HepG2 (cell line): ENCODE results near the gene MAPK13. TPM values are rescaled to one million over a fixed set of nuclear protein-coding genes. Genes with fewer than 3 reads are reported as not detected.

ENCODE experiments used
- EED ChIP-seq: sonication (generic); formaldehyde crosslinking; IDR thresholded peaks from 2 replicates; pipeline ENCODE4 v1.5.0; 2020; ENCODE audit warnings: mild to moderate bottlenecking, missing genetic modification reagents
- GZF1 ChIP-seq: sonication (generic); formaldehyde crosslinking; IDR thresholded peaks from 2 replicates; pipeline ENCODE4 v1.5.1; 2020; ENCODE audit warnings: mild to moderate bottlenecking, missing genetic modification reagents
- HOXA3 ChIP-seq: sonication (generic); formaldehyde crosslinking; IDR thresholded peaks from 2 replicates; pipeline ENCODE4 v1.5.0; 2020; ENCODE audit warnings: missing genetic modification reagents
- JUND ChIP-seq: sonication (generic); formaldehyde crosslinking; IDR thresholded peaks from 2 replicates; pipeline ENCODE4 v1.8.0; 2022; ENCODE audit warnings: mild to moderate bottlenecking, missing genetic modification reagents
- RCOR2 ChIP-seq: IDR thresholded peaks from 2 replicates; pipeline ENCODE4 v1.6.1; 2016; ENCODE audit warnings: missing biosample characterization, missing genetic modification reagents
- SPEN ChIP-seq: sonication (generic); formaldehyde crosslinking; IDR thresholded peaks from 2 replicates; pipeline ENCODE4 v1.5.1; 2020; ENCODE audit warnings: low read depth, mild to moderate bottlenecking, missing genetic modification reagents
- ZNF678 ChIP-seq: sonication (generic); formaldehyde crosslinking; IDR thresholded peaks from 2 replicates; pipeline ENCODE4 v1.4.0; 2020; ENCODE audit warnings: mild to moderate bottlenecking, missing genetic modification reagents
- polyA plus RNA-seq, 8 experiments: library from polyadenylated mRNA; depleted of rRNA in 3 of 8; stranded (reverse) in 7 of 8; unstranded in 1 of 8; fragments of >200 nt; fragmentation: Illumina TruSeq in 4 of 8; extraction: Trizol in 4 of 8; gene quantifications; 2 replicates each; pipeline versions ENCODE4 v1.2.1 to v1.2.3, GENCODE V29; 2011 to 2016; ENCODE audit warnings: low read depth in 4 of 8, missing spikeins in 1 of 8, mixed read lengths in 1 of 8; ENCODE audit not compliant: insufficient read depth in 1 of 8
- total RNA-seq, 5 experiments: library from RNA; depleted of rRNA; stranded (reverse); fragments of >200 nt; fragmentation: Illumina TruSeq; extraction: Trizol; gene quantifications; 2 replicates each; pipeline ENCODE4 v1.2.3, GENCODE V29; 2016; ENCODE audit warnings: low read depth in 1 of 5
- TF ChIP-seq, protein P1 (sequence below), 2 experiments: sonication (generic) in 1 of 2; formaldehyde crosslinking in 1 of 2; IDR thresholded peaks; 2 replicates each; pipeline versions ENCODE4 v1.4.0 to v1.6.1; 2018 to 2020; ENCODE audit warnings: missing genetic modification reagents in 2 of 2, borderline replicate concordance in 1 of 2, low read depth in 1 of 2, mild to moderate bottlenecking in 1 of 2, missing biosample characterization in 1 of 2
- TF ChIP-seq, protein P2 (sequence below): sonication (generic); formaldehyde crosslinking; IDR thresholded peaks from 2 replicates; pipeline ENCODE4 v1.5.0; 2020; ENCODE audit warnings: missing genetic modification reagents
- TF ChIP-seq, protein P3 (sequence below): sonication (generic); formaldehyde crosslinking; IDR thresholded peaks from 2 replicates; pipeline ENCODE4 v1.4.0; 2020; ENCODE audit warnings: mild to moderate bottlenecking, missing genetic modification reagents
- TF ChIP-seq, protein P4 (sequence below): sonication (generic); formaldehyde crosslinking; IDR thresholded peaks from 2 replicates; pipeline ENCODE4 v1.5.1; 2020; ENCODE audit warnings: mild to moderate bottlenecking, missing genetic modification reagents, moderate library complexity
- TF ChIP-seq, protein P5 (sequence below): sonication (generic); formaldehyde crosslinking; IDR thresholded peaks from 2 replicates; pipeline ENCODE4 v1.5.0; 2020; ENCODE audit warnings: missing genetic modification reagents

Gene MAPK13
- total and polyA plus RNA-seq, 2 of the 13 experiments (the other 11 are each of a cell fraction or from before 2014, with no cell fraction given) = 12.7 to 43.4 TPM

DNA sequence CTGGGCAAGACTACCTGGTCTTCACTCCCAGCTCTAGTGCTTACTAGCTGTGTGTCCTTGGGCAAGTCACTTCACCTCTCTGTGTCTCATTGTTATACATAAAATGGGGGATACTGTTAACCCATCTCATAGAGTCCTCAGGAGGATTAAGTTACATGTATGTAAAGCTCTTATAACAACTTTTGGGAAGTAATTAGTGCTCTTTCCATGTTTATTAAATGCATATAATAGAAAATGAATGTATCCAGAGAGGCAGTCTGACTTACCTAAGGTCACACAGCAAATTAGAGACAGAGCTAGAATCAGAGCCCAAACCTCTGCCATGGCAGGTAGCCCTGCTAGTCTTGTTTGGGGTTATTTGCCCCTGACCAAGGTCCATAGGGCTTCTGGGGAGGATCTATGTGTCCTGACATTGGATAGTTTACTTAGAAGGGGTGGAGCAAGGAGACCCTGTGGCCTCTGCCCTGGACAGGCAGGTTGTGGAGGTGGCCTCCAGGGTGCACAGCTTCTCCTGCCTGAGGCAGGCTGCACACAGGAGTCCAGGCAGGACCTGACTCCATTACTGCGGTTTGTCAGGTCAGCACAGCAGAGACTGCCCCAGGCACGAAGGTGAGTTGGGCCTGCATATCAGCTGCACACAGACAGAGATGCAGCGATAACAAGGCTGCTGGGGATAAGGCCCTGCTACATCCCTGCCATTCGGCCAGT, 8.4 kb upstream of the MAPK13 start (continued):
- TF ChIP-seq GZF1 (no peak; the same call in 1 of the 2 replicates), JUND (CRISPR knock-in tag) (0 out of 2 replicates have a peak, but pooled peaks have one; percentile 51), SPEN (CRISPR knock-in tag) (0 out of 2 replicates have a peak, but pooled peaks have one; percentile 22), HOXA3 (peak; percentile 5; the same call in 1 of the 2 replicates), ZNF678 (no peak), EED (no peak), RCOR2 (CRISPR knock-in tag) (peak; percentile 64; the same call in 1 of the 2 replicates)
- TF ChIP-seq, protein P1, sequence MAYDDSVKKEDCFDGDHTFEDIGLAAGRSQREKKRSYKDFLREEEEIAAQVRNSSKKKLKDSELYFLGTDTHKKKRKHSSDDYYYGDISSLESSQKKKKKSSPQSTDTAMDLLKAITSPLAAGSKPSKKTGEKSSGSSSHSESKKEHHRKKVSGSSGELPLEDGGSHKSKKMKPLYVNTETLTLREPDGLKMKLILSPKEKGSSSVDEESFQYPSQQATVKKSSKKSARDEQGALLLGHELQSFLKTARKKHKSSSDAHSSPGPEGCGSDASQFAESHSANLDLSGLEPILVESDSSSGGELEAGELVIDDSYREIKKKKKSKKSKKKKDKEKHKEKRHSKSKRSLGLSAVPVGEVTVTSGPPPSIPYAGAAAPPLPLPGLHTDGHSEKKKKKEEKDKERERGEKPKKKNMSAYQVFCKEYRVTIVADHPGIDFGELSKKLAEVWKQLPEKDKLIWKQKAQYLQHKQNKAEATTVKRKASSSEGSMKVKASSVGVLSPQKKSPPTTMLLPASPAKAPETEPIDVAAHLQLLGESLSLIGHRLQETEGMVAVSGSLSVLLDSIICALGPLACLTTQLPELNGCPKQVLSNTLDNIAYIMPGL (CRISPR knock-in tag; IDR thresholded peaks at IDR 0.05; ENCODE audit: borderline replicate concordance in 1 of 2, low read depth in 1 of 2) = no peak
- TF ChIP-seq, protein P2, sequence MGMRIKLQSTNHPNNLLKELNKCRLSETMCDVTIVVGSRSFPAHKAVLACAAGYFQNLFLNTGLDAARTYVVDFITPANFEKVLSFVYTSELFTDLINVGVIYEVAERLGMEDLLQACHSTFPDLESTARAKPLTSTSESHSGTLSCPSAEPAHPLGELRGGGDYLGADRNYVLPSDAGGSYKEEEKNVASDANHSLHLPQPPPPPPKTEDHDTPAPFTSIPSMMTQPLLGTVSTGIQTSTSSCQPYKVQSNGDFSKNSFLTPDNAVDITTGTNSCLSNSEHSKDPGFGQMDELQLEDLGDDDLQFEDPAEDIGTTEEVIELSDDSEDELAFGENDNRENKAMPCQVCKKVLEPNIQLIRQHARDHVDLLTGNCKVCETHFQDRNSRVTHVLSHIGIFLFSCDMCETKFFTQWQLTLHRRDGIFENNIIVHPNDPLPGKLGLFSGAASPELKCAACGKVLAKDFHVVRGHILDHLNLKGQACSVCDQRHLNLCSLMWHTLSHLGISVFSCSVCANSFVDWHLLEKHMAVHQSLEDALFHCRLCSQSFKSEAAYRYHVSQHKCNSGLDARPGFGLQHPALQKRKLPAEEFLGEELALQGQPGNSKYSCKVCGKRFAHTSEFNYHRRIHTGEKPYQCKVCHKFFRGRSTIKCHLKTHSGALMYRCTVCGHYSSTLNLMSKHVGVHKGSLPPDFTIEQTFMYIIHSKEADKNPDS = 0 out of 2 replicates have a peak, but pooled peaks have one; percentile 53
- TF ChIP-seq, protein P3, sequence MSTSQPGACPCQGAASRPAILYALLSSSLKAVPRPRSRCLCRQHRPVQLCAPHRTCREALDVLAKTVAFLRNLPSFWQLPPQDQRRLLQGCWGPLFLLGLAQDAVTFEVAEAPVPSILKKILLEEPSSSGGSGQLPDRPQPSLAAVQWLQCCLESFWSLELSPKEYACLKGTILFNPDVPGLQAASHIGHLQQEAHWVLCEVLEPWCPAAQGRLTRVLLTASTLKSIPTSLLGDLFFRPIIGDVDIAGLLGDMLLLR (CRISPR knock-in tag) = peak; percentile 65; the same call in 1 of the 2 replicates
- TF ChIP-seq, protein P4, sequence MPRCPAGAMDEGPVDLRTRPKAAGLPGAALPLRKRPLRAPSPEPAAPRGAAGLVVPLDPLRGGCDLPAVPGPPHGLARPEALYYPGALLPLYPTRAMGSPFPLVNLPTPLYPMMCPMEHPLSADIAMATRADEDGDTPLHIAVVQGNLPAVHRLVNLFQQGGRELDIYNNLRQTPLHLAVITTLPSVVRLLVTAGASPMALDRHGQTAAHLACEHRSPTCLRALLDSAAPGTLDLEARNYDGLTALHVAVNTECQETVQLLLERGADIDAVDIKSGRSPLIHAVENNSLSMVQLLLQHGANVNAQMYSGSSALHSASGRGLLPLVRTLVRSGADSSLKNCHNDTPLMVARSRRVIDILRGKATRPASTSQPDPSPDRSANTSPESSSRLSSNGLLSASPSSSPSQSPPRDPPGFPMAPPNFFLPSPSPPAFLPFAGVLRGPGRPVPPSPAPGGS = peak; percentile 22; the same call in 1 of the 2 replicates
- TF ChIP-seq, protein P5, sequence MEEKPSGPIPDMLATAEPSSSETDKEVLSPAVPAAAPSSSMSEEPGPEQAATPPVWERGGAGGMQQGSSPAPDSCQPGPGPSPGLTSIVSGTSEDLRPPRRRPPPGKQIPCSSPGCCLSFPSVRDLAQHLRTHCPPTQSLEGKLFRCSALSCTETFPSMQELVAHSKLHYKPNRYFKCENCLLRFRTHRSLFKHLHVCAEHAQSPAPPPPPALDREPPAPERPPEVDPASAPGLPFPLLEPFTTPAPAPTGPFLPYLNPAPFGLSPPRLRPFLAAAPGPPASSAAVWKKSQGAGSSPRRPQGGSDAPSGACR (CRISPR knock-in tag) = 0 out of 2 replicates have a peak, but pooled peaks have one; percentile 45
